ENCODE results near the gene DTNB.

Gene DTNB

DNA sequence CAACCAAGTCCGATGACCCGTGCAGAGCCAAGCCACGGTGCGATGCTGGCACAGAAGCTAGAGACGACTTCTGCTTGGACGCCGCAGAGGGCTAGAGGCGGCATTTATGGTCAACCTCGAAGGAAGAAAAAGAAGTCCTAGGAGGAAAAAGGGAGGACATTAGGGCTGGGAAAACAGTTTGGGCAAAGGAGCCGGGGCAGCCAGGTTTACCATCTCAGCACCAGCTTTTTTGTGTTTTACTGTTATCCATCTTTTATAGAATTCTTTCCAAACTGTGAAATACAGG is 643 bp upstream of the DTNB start:
- TF ChIP-seq FOXP2 (optimal IDR thresholded peaks at IDR 0.05; ENCODE audit: borderline replicate concordance, extremely low read depth, extremely low read length, insufficient read depth), result no peak
- TF ChIP-seq SIN3A (IDR thresholded peaks at IDR 0.05; ENCODE audit: borderline replicate concordance, insufficient read depth, low read length), result no peak
- no peak for TF ChIP-seq POLR2AphosphoS5 (IDR thresholded peaks at IDR 0.05; ENCODE audit: low read depth, low read length)
- TF ChIP-seq, protein P1, sequence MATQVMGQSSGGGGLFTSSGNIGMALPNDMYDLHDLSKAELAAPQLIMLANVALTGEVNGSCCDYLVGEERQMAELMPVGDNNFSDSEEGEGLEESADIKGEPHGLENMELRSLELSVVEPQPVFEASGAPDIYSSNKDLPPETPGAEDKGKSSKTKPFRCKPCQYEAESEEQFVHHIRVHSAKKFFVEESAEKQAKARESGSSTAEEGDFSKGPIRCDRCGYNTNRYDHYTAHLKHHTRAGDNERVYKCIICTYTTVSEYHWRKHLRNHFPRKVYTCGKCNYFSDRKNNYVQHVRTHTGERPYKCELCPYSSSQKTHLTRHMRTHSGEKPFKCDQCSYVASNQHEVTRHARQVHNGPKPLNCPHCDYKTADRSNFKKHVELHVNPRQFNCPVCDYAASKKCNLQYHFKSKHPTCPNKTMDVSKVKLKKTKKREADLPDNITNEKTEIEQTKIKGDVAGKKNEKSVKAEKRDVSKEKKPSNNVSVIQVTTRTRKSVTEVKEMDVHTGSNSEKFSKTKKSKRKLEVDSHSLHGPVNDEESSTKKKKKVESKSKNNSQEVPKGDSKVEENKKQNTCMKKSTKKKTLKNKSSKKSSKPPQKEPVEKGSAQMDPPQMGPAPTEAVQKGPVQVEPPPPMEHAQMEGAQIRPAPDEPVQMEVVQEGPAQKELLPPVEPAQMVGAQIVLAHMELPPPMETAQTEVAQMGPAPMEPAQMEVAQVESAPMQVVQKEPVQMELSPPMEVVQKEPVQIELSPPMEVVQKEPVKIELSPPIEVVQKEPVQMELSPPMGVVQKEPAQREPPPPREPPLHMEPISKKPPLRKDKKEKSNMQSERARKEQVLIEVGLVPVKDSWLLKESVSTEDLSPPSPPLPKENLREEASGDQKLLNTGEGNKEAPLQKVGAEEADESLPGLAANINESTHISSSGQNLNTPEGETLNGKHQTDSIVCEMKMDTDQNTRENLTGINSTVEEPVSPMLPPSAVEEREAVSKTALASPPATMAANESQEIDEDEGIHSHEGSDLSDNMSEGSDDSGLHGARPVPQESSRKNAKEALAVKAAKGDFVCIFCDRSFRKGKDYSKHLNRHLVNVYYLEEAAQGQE (IDR thresholded peaks at IDR 0.05; ENCODE audit: insufficient read depth in 1 of 2, low read depth in 2 of 2, low read length in 2 of 2), result no peak
- TF ChIP-seq TAF1 (IDR thresholded peaks at IDR 0.05; ENCODE audit: borderline replicate concordance, insufficient read depth, low read length), result no peak

DNA sequence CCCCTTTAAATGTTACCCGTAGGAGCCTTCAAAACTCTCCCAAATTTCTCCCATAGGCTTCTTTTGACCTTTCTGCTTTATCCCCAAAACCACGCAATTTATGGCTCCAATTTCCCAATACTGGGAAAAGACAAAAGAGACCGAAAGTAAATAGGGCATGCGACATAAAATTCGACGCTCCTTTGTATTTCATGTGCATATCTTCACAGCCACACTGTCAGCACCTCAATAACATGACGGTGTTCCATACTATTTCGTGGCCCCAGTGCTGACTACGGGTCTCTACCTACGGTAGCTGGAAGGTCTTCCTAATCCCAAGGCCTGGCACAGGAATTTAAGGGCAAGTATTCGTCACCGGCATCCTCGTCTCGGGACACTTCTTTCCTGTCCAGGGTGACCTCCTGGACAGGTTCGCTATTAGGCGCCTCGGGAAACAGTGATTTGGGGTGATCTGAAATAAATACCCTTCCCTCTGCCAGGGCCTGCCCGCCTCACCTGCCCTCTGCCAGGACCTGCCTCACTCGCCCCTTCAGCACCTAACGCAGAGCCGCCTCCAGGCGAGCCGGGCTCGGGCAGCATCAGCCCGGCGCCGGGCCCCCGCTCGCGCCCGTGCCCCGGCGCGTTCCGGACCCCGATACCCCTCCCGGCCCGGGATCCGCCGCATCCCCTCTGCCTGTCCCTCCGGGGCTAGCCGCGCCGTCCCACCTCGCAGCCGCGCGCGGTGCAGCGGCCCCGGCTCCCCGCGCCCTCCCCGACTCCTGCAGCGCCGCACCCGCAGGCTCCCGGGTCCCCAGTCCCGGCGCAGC is 680 bp downstream of the DTNB start:
- no peak for TF ChIP-seq POLR2AphosphoS5 (IDR thresholded peaks at IDR 0.05; ENCODE audit: low read depth, low read length)
- TF ChIP-seq FOXP2 (optimal IDR thresholded peaks at IDR 0.05; ENCODE audit: borderline replicate concordance, extremely low read depth, extremely low read length, insufficient read depth), result peak; percentile 33

DNA sequence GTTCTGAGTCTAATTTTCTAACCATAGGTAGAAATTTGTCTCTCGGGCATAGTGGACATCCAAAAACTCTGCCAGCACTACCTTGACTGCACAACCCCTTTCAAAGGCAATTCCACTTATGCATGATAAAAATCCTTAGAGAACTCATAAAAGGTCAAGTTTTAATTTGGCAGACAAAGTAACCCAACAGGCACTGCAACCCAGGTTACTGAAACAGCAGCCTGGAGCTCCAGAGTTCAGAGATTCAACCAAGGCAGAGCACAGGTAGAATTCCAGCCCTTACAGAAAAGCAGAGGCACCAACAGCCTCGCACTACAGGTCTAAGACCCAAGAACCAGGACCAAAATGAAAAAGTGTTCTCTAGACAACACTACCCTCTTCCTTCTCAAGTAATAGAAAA is 1.8 kb downstream of the DTNB start:
- TF ChIP-seq, protein P1 (IDR thresholded peaks at IDR 0.05; ENCODE audit: insufficient read depth in 1 of 2, low read depth in 2 of 2, low read length in 2 of 2), result no peak

- TF ChIP-seq FOXP2 (optimal IDR thresholded peaks at IDR 0.05; ENCODE audit: borderline replicate concordance, extremely low read depth, extremely low read length, insufficient read depth) (no peak), POLR2AphosphoS5 (IDR thresholded peaks at IDR 0.05; ENCODE audit: low read depth, low read length) (no peak), SIN3A (IDR thresholded peaks at IDR 0.05; ENCODE audit: borderline replicate concordance, insufficient read depth, low read length) (no peak), TAF1 (IDR thresholded peaks at IDR 0.05; ENCODE audit: borderline replicate concordance, insufficient read depth, low read length) (no peak)
- TF ChIP-seq, protein P1 (IDR thresholded peaks at IDR 0.05; ENCODE audit: insufficient read depth in 1 of 2, low read depth in 2 of 2, low read length in 2 of 2), result no peak
These were observed 3.9 kb downstream of the DTNB start for GRCh38 chr2:25669520-25669919.

DNA sequence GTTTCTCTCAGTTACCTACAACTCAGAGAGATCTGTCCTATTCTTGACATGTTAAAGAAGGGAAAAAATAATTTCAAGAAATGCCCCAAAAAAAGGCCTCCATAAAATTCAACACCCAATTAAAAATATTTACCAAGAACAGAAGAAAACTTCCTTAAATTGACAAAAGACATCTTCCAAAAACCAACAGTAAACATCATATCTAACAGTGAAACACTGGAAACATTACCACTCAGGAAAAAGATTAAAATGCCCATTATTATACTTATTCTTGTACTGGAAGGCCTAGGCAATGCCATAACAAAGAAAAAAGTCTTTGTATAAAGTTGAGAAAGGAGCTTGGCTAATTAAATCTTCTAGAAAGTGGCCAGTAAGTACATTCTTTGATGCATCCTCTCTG is 7.2 kb downstream of the DTNB start:
- TF ChIP-seq POLR2AphosphoS5 (IDR thresholded peaks at IDR 0.05; ENCODE audit: low read depth, low read length), result no peak
- TF ChIP-seq FOXP2 (optimal IDR thresholded peaks at IDR 0.05; ENCODE audit: borderline replicate concordance, extremely low read depth, extremely low read length, insufficient read depth), result no peak
- TF ChIP-seq SIN3A (IDR thresholded peaks at IDR 0.05; ENCODE audit: borderline replicate concordance, insufficient read depth, low read length), result no peak
- no peak for TF ChIP-seq TAF1 (IDR thresholded peaks at IDR 0.05; ENCODE audit: borderline replicate concordance, insufficient read depth, low read length)
- TF ChIP-seq, protein P1 (IDR thresholded peaks at IDR 0.05; ENCODE audit: insufficient read depth in 1 of 2, low read depth in 2 of 2, low read length in 2 of 2), result no peak

Measured in PFSK-1 (cell line).